ENCODE results near the gene CLCN6. TPM values are rescaled to one million over a fixed set of nuclear protein-coding genes. Genes with fewer than 3 reads are reported as not detected.

Gene CLCN6
- total and polyA plus RNA-seq, 4 donors: 5.0 to 9.0 (median 6.5) TPM

DNA sequence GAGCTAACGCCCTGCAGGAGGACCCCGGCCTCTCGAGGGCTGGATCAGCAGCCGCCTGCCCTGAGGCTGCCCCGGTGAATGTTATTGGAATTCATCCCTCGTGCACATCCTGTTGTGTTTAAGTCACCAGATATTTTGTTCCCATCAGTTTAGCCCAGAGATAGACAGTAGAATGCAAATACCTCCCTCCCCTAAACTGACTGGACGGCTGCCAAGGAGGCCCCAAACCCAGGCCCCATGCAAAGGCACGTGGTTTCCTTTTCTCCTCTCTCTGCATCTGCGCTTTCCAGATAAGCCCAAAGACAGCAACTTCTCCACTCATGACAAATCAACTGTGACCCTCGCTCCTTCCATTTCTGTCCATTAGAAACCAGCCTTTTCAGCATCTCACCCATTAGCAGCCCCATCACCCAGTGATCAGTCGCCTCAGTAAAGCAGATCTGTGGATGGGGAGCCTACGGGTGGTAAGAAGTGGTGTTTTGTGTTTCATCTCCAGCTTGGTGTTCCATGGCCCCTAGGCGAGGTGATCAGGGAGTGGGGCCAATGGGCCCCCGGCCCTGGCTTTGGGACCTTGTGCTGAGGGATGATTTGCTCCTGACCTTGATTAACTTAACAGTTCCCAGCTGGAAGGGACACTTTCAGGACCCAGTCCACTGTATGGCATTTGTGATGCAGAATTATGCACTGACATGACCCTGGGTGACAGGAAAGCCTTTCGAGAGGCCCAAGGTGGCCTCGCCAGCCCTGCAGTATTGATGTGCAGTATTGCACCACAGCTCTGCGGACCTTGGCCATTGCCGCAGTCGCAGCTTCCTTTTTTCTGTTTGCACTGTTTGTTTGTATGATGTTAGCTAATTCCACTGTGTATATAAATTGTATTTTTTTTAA lies 36.4 kb downstream of the CLCN6 start (continued):
- TF ChIP-seq, protein P1, sequence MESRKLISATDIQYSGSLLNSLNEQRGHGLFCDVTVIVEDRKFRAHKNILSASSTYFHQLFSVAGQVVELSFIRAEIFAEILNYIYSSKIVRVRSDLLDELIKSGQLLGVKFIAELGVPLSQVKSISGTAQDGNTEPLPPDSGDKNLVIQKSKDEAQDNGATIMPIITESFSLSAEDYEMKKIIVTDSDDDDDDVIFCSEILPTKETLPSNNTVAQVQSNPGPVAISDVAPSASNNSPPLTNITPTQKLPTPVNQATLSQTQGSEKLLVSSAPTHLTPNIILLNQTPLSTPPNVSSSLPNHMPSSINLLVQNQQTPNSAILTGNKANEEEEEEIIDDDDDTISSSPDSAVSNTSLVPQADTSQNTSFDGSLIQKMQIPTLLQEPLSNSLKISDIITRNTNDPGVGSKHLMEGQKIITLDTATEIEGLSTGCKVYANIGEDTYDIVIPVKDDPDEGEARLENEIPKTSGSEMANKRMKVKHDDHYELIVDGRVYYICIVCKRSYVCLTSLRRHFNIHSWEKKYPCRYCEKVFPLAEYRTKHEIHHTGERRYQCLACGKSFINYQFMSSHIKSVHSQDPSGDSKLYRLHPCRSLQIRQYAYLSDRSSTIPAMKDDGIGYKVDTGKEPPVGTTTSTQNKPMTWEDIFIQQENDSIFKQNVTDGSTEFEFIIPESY (IDR thresholded peaks at IDR 0.05): peak; percentile 62
- TF ChIP-seq, protein P2, sequence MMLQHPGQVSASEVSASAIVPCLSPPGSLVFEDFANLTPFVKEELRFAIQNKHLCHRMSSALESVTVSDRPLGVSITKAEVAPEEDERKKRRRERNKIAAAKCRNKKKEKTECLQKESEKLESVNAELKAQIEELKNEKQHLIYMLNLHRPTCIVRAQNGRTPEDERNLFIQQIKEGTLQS (IDR thresholded peaks at IDR 0.05): peak; percentile 63
- peak; percentile 67 for TF ChIP-seq FOXA2 (IDR thresholded peaks at IDR 0.05)
- TF ChIP-seq TAF1 (conservative IDR thresholded peaks at IDR 0.05): no peak
- TF ChIP-seq GABPA (IDR thresholded peaks at IDR 0.05 in 1 of 2, conservative IDR thresholded peaks at IDR 0.05 in 1 of 2): peak in 1 of 2 donors; percentile 69
- peak; percentile 96 to 97 for TF ChIP-seq HNF4A (conservative IDR thresholded peaks at IDR 0.05)

DNA sequence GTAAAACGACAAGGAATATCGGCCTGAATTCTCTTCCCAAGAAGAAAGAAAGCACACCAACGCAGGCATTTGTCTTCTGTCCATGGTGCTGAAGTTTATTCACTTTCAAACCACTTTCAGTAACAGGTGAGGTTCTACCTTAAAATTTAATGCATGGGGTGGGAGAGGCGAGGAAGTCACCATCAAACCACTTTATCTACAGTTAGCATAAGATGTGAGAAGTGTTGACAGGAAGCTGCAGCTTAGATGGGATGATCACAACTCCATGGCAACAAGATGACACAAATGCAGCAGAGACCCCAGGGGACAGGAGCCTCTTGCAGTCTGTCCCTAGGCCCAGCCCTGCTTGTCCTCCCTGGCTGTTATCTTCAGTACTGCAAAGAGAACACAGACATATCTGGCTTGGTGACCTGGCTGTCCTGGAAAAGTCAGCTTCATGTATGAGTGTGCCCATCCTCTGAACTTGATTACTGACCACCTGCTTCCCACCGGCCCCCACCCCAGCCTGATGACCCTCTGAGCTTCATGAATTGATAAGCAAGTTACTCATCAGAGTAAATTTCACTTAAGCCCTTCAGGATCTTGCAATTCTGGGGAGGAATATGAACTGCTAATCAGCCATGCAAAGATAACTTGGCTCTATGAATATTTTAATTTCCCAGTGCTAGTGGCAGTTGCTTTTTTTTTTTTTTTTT lies 39.8 kb downstream of the CLCN6 start:
- no peak for DNase-seq (ENCODE audit: low spot score)
- Histone ChIP-seq H3K27me3 (ENCODE audit: control insufficient read depth in 4 of 4, insufficient read depth in 4 of 4, low read length in 3 of 4) (no peaks in the 10 kb centered on the region), H3K4me1 (ENCODE audit: control insufficient read depth in 4 of 4, insufficient read depth in 4 of 4, low read length in 3 of 4) (peaks cover 14 to 32% (median 25%) of the 10 kb centered on the region in 4 donors), H3K4me3 (ENCODE audit: low read depth in 1 of 3, low read length in 3 of 3) (no peak overlapping the region), H3K27ac (ENCODE audit: low read depth in 1 of 2, low read length in 2 of 2) (no peak overlapping the region), H3K9me3 (ENCODE audit: control insufficient read depth in 4 of 4, low read length in 3 of 4) (no peaks in the 10 kb centered on the region), H3K36me3 (ENCODE audit: control insufficient read depth in 4 of 4, insufficient read depth in 3 of 4, low read depth in 1 of 4, low read length in 3 of 4) (peaks cover 0 to 7% (median 6%) of the 10 kb centered on the region in 4 donors), H3K9ac (ENCODE audit: low read depth in 1 of 2, low read length in 2 of 2) (no peak overlapping the region)
- 75% methylated on average over 5 of the region's 5 CpGs for WGBS
- TF ChIP-seq RXRA (IDR thresholded peaks at IDR 0.05) (no peak), GABPA (IDR thresholded peaks at IDR 0.05 in 1 of 2, conservative IDR thresholded peaks at IDR 0.05 in 1 of 2) (no peak), JUND (IDR thresholded peaks at IDR 0.05) (no peak), FOXA2 (IDR thresholded peaks at IDR 0.05) (no peak)
- TF ChIP-seq, protein P3, sequence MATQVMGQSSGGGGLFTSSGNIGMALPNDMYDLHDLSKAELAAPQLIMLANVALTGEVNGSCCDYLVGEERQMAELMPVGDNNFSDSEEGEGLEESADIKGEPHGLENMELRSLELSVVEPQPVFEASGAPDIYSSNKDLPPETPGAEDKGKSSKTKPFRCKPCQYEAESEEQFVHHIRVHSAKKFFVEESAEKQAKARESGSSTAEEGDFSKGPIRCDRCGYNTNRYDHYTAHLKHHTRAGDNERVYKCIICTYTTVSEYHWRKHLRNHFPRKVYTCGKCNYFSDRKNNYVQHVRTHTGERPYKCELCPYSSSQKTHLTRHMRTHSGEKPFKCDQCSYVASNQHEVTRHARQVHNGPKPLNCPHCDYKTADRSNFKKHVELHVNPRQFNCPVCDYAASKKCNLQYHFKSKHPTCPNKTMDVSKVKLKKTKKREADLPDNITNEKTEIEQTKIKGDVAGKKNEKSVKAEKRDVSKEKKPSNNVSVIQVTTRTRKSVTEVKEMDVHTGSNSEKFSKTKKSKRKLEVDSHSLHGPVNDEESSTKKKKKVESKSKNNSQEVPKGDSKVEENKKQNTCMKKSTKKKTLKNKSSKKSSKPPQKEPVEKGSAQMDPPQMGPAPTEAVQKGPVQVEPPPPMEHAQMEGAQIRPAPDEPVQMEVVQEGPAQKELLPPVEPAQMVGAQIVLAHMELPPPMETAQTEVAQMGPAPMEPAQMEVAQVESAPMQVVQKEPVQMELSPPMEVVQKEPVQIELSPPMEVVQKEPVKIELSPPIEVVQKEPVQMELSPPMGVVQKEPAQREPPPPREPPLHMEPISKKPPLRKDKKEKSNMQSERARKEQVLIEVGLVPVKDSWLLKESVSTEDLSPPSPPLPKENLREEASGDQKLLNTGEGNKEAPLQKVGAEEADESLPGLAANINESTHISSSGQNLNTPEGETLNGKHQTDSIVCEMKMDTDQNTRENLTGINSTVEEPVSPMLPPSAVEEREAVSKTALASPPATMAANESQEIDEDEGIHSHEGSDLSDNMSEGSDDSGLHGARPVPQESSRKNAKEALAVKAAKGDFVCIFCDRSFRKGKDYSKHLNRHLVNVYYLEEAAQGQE (IDR thresholded peaks at IDR 0.05): peak; percentile 99

DNA sequence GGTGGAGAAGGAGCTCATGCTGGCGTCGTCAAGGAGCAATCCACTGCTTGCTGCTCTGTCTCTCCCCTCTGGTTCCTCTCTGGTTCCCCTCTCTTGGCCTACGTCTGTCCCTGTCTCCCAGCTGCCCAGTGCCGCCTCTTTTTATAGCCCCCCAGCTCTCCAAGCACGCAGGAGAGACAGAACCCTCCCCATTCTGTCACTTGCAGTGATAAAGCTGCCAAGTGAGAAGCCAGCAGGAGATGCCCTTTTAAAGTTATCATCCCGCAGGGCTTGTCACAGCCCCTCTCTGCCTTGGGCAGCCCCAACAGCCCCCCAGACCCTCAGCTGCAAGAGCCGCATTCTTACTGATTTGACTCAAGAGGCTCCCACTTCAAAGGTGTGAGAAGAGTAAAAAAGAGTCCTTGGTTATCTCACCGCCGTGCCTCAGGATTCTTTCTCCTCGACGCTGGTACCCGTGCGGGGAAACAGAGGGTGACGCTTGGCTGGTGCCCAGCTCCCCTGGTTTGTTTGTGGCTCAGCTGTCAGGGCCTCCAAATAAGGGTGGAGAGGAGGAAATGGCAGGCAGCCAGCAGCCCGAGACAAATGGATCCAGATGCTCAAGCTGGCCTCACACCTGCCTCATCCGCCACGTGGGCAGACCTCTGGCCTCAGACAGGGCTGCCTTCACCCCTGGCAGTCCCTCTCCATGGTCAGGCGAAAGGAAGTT lies 41.8 kb downstream of the CLCN6 start, which contains the start of gene NPPA:
Gene NPPA, minus strand, starts transcription at position 117 of the 706 bp plus-strand sequence. Its CDS starts 99 bp downstream, at position 18.
- Histone ChIP-seq H3K9me3 (ENCODE audit: control insufficient read depth in 4 of 4, low read length in 3 of 4) (no peaks in the 10 kb centered on the region), H3K4me3 (ENCODE audit: low read depth in 1 of 3, low read length in 3 of 3) (no peak within 1 kb of the TSS), H3K4me1 (ENCODE audit: control insufficient read depth in 4 of 4, insufficient read depth in 4 of 4, low read length in 3 of 4) (peaks cover 4 to 12% (median 5%) of the 10 kb centered on the region in 4 donors), H3K27me3 (ENCODE audit: control insufficient read depth in 4 of 4, insufficient read depth in 4 of 4, low read length in 3 of 4) (no peaks in the 10 kb centered on the region), H3K27ac (ENCODE audit: low read depth in 1 of 2, low read length in 2 of 2) (no peak within 1 kb of the TSS), H3K9ac (ENCODE audit: low read depth in 1 of 2, low read length in 2 of 2) (no peak within 1 kb of the TSS), H3K36me3 (ENCODE audit: control insufficient read depth in 4 of 4, insufficient read depth in 3 of 4, low read depth in 1 of 4, low read length in 3 of 4) (peaks cover 0 to 7% (median 4%) of the 10 kb centered on the region in 4 donors)
- 79% methylated on average over 18 of the region's 18 CpGs for WGBS
- DNase-seq (ENCODE audit: low spot score): no peak
- TF ChIP-seq YY1 (IDR thresholded peaks at IDR 0.05) (no peak), RXRA (IDR thresholded peaks at IDR 0.05) (no peak), EGR1 (IDR thresholded peaks at IDR 0.05; ENCODE audit: low read depth in 2 of 2) (no peak), HNF4A (conservative IDR thresholded peaks at IDR 0.05) (no peak), TAF1 (conservative IDR thresholded peaks at IDR 0.05) (no peak), JUND (IDR thresholded peaks at IDR 0.05) (no peak), NR2F2 (IDR thresholded peaks at IDR 0.05) (no peak), GABPA (IDR thresholded peaks at IDR 0.05 in 1 of 2, conservative IDR thresholded peaks at IDR 0.05 in 1 of 2) (no peak), SP1 (IDR thresholded peaks at IDR 0.05) (no peak), HNF4G (IDR thresholded peaks at IDR 0.05) (no peak)
- TF ChIP-seq, protein P4, sequence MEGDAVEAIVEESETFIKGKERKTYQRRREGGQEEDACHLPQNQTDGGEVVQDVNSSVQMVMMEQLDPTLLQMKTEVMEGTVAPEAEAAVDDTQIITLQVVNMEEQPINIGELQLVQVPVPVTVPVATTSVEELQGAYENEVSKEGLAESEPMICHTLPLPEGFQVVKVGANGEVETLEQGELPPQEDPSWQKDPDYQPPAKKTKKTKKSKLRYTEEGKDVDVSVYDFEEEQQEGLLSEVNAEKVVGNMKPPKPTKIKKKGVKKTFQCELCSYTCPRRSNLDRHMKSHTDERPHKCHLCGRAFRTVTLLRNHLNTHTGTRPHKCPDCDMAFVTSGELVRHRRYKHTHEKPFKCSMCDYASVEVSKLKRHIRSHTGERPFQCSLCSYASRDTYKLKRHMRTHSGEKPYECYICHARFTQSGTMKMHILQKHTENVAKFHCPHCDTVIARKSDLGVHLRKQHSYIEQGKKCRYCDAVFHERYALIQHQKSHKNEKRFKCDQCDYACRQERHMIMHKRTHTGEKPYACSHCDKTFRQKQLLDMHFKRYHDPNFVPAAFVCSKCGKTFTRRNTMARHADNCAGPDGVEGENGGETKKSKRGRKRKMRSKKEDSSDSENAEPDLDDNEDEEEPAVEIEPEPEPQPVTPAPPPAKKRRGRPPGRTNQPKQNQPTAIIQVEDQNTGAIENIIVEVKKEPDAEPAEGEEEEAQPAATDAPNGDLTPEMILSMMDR (IDR thresholded peaks at IDR 0.05; ENCODE audit: low read depth, low read length, missing input control): no peak
- TF ChIP-seq, protein P1 (IDR thresholded peaks at IDR 0.05): no peak
- TF ChIP-seq, protein P5, sequence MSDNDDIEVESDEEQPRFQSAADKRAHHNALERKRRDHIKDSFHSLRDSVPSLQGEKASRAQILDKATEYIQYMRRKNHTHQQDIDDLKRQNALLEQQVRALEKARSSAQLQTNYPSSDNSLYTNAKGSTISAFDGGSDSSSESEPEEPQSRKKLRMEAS (IDR thresholded peaks at IDR 0.05): no peak

Measured in liver (tissue), 9 donors.